Neural crest cell (in vitro differentiated cells): ENCODE data around the gene RHOXF2. TPM values are rescaled to one million over a fixed set of nuclear protein-coding genes. Genes with fewer than 3 reads are reported as not detected.

ENCODE experiments used
- DNase-seq: peaks from one replicate; pipeline ENCODE4 v3.0.0; 2021; ENCODE audit warnings: low read depth, mixed read lengths, low spot score
- H3K27ac Mint-ChIP-seq: one replicate; pipeline ENCODE4 v1.8.0; 2021; ENCODE audit warnings: mild to moderate bottlenecking, mixed read lengths; ENCODE audit not compliant: unreplicated experiment
- H3K27me3 Mint-ChIP-seq: 2 replicates; pipeline ENCODE4 v1.8.0; 2021; ENCODE audit warnings: low read depth, mild to moderate bottlenecking, mixed read lengths
- H3K36me3 Mint-ChIP-seq: 2 replicates; pipeline ENCODE4 v1.8.0; 2021; ENCODE audit warnings: low read depth, mild to moderate bottlenecking, mixed read lengths
- H3K4me1 Mint-ChIP-seq: 2 replicates; pipeline ENCODE4 v1.8.0; 2021; ENCODE audit warnings: mixed read lengths
- H3K4me3 Mint-ChIP-seq: one replicate; pipeline ENCODE4 v1.8.0; 2021; ENCODE audit warnings: mild to moderate bottlenecking, mixed read lengths
- H3K9me3 Mint-ChIP-seq: 2 replicates; pipeline ENCODE4 v1.8.0; 2021; ENCODE audit warnings: mixed read lengths
- total RNA-seq: library from RNA; stranded (reverse); gene quantifications from 2 replicates; pipeline ENCODE4 v1.2.1, GENCODE V29; 2021
- TF ChIP-seq, protein P1 (sequence below): fragments of 200-600 bp; sonication (generic); conservative IDR thresholded peaks from 2 replicates; pipeline ENCODE4 v1.5.0; 2021; ENCODE audit warnings: antibody characterized with exemption, mild to moderate bottlenecking

RHOXF2 gene
- total RNA-seq, 1 donor from 2014 or later: not detected

DNA sequence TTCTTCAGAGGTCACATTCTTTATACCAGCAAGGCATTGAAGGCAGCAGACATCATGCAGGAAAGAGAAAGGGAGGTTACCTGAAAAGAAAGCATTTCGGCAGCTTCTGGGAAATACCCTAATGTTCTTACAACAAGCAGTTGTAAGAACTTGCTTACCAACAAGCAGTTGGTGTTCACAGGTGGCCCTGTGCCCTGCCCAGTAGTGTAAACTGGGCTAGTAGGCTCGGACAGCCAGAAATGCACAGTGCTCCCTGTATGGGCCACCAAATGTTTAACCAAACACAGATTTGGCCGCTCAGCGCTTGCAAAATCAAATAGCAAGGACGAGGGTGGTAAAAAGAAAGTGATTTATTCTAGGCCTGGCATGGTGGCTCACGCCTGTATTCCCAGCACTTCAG is 22.3 kb upstream of the RHOXF2 start:
- no peak overlapping the region for H3K4me3 Mint-ChIP-seq
- no peak for DNase-seq
- no peaks in the 10 kb centered on the region for H3K27me3 Mint-ChIP-seq
- TF ChIP-seq, protein P1, sequence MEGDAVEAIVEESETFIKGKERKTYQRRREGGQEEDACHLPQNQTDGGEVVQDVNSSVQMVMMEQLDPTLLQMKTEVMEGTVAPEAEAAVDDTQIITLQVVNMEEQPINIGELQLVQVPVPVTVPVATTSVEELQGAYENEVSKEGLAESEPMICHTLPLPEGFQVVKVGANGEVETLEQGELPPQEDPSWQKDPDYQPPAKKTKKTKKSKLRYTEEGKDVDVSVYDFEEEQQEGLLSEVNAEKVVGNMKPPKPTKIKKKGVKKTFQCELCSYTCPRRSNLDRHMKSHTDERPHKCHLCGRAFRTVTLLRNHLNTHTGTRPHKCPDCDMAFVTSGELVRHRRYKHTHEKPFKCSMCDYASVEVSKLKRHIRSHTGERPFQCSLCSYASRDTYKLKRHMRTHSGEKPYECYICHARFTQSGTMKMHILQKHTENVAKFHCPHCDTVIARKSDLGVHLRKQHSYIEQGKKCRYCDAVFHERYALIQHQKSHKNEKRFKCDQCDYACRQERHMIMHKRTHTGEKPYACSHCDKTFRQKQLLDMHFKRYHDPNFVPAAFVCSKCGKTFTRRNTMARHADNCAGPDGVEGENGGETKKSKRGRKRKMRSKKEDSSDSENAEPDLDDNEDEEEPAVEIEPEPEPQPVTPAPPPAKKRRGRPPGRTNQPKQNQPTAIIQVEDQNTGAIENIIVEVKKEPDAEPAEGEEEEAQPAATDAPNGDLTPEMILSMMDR: no peak
- H3K27ac Mint-ChIP-seq: no peak overlapping the region
- H3K36me3 Mint-ChIP-seq: no peaks in the 10 kb centered on the region
- H3K4me1 Mint-ChIP-seq: no peaks in the 10 kb centered on the region
- no peaks in the 10 kb centered on the region for H3K9me3 Mint-ChIP-seq

DNA sequence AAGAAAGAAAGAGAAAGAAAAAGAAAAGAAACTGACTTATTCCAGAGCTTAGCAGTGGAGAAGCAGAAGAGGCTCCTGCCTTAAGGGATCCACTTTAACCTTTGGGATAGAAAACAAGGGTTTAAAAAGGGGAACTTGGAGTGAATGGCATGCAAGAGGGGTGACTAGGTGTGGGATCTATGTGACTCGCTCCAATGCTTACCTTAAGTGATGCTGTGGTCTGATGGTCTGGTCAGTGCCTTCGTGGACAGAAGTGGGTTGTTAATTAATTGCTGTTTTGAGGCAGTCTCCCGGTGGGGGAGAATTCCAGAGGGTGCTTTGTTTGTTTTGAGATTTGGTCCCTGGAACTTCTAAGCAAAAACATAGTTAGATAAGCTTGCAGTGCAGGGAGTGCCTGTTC is 21.6 kb upstream of the RHOXF2 start:
- Mint-ChIP-seq H3K27me3 (no peaks in the 10 kb centered on the region), H3K4me1 (no peaks in the 10 kb centered on the region), H3K27ac (no peak overlapping the region), H3K36me3 (no peaks in the 10 kb centered on the region), H3K4me3 (no peak overlapping the region), H3K9me3 (no peaks in the 10 kb centered on the region)
- TF ChIP-seq, protein P1: no peak
- DNase-seq: no peak

DNA sequence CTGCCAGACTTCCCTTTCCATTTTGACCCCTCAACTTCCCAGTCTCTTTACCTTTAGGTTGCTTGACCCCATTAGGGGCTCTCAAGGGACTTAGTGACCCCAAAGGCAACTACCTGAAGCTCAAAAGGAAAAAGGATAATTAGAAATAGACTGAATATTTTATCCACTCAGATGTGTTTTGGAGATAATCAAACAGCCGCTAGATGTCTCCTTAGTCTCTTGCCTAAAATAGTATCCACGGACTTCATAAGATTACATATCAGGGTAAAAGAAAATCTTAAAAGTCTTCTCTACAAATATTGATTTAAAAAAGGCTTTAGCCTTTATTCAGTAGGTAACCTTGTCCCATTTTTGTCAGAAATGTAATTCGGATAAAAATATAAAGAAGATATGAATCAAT is 21.0 kb upstream of the RHOXF2 start:
- H3K27ac Mint-ChIP-seq: no peak overlapping the region
- no peaks in the 10 kb centered on the region for H3K36me3 Mint-ChIP-seq
- no peak overlapping the region for H3K4me3 Mint-ChIP-seq
- no peaks in the 10 kb centered on the region for H3K4me1 Mint-ChIP-seq
- no peaks in the 10 kb centered on the region for H3K9me3 Mint-ChIP-seq
- TF ChIP-seq, protein P1: no peak
- no peaks in the 10 kb centered on the region for H3K27me3 Mint-ChIP-seq
- DNase-seq: no peak

DNA sequence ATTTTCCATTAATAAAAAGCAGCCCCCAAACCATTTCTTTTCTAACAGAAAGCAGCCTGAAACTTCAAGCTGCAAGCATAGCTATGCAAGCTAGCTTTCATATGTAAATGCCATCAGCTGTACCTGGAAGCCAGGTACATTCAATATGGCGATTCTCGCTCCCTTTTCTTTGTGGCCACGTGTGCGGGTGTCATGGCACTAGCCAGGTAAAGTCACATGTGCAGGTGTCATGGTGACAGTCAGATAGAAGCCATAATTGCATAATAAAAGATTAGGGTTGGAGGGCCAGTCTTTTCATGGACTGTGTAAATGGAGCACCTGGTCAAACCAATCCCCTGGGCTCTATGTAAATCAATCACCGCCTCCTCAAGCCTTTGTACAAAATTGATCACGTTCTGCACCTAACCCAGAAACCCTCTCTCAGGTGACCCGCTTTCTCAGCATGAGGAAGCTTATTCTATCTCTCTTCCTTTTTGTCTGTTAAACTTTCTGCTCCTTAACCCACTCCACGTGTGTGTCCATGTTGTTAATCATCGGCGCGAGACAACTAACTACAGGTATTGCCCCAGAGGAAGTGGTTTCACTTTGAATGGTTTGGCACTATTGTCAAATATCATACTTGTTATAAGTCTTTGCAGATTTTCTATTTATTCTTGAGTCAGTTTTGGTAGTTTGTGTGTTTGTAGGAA is 18.0 kb upstream of the RHOXF2 start:
- no peaks in the 10 kb centered on the region for H3K9me3 Mint-ChIP-seq
- H3K4me1 Mint-ChIP-seq: peaks cover 7% of the 10 kb centered on the region
- no peaks in the 10 kb centered on the region for H3K27me3 Mint-ChIP-seq
- DNase-seq: no peak
- no peak overlapping the region for H3K27ac Mint-ChIP-seq
- no peaks in the 10 kb centered on the region for H3K36me3 Mint-ChIP-seq
- H3K4me3 Mint-ChIP-seq: no peak overlapping the region
- TF ChIP-seq, protein P1: no peak

DNA sequence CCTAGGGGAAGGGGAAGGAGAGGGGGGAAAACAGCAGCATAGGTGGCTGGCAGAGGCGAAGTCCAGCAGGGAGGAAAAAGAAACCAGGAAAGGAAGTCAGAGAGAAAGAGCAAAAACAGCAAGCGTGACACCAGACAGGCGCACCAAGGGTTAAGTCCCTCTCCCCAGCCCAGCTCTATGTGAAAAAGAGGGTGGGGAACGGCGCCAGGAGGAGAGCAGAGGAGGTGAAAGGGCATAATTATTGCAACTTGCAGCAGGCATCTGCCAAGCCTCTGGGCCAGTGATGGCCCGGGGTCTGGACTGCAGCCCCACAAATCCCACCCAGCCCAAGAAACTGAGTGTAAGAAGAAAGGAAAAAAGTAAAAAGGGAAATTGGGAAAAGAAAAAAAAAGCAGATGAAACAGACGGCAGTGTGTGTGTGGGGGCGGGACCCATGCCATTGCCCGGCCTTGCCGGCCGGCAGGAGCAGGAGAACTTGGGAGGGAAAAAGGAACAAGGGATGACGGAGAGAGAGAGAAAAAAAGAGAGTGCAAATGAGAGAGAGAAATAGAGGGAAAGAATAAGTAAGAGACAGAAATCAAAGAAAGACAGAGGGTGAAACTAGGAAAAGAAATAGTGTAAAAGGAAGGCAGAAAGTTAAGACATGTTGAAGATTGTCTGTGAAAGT is 14.1 kb upstream of the RHOXF2 start:
- Mint-ChIP-seq H3K4me3 (peak overlapping the region; percentile 4), H3K36me3 (peaks cover 17% of the 10 kb centered on the region), H3K27ac (no peak overlapping the region), H3K27me3 (no peaks in the 10 kb centered on the region), H3K9me3 (peaks cover 18% of the 10 kb centered on the region), H3K4me1 (peaks cover 7% of the 10 kb centered on the region)
- peak; percentile 11 for DNase-seq
- TF ChIP-seq, protein P1: no peak
